Thymus (tissue), 11 donors: ENCODE measurements around the gene MGMT. TPM values are rescaled to one million over a fixed set of nuclear protein-coding genes. Genes with fewer than 3 reads are reported as not detected.

Experiments
- DNase-seq, 9 donors: peaks; one replicate each; pipeline ENCODE4 v3.0.0-alpha.2; 2013; ENCODE audit warnings: low spot score in 9 of 9, low read depth in 6 of 9, missing footprints in 1 of 9
- H3K27ac ChIP-seq, 2 donors: one replicate each; pipeline ENCODE4 v1.5.1; 2013; ENCODE audit warnings: control low read depth in 1 of 2, low read depth in 1 of 2, low read length in 1 of 2, mild to moderate bottlenecking in 1 of 2, moderate library complexity in 1 of 2
- H3K27me3 ChIP-seq, 2 donors: one replicate each; pipeline ENCODE4 v1.5.1; 2013; ENCODE audit warnings: low read length in 1 of 2; ENCODE audit not compliant: control insufficient read depth in 2 of 2, insufficient read depth in 1 of 2
- H3K36me3 ChIP-seq, 2 donors: one replicate each; pipeline ENCODE4 v1.5.1; 2013; ENCODE audit warnings: low read length in 1 of 2, mild to moderate bottlenecking in 1 of 2, moderate library complexity in 1 of 2; ENCODE audit not compliant: control insufficient read depth in 2 of 2, insufficient read depth in 2 of 2
- H3K4me1 ChIP-seq, 2 donors: one replicate each; pipeline ENCODE4 v1.5.1; 2013; ENCODE audit warnings: low read length in 2 of 2; ENCODE audit not compliant: control insufficient read depth in 2 of 2, insufficient read depth in 2 of 2
- H3K4me3 ChIP-seq, 2 donors: one replicate each; pipeline ENCODE4 v1.5.1; 2013; ENCODE audit warnings: low read length in 2 of 2, control low read depth in 1 of 2, mild to moderate bottlenecking in 1 of 2
- H3K9me3 ChIP-seq, 2 donors: one replicate each; pipeline ENCODE4 v1.5.1; 2013; ENCODE audit warnings: low read length in 1 of 2, mild to moderate bottlenecking in 1 of 2; ENCODE audit not compliant: control insufficient read depth in 2 of 2, insufficient read depth in 1 of 2
- WGBS: extraction: QIAGEN DNeasy Blood & Tissue Kit; methylation state at CpG from one replicate; pipeline ENCODE4 v1.1.7; 2013; 5-methylcytosine and 5-hydroxymethylcytosine counted together
- polyA plus RNA-seq: library from polyadenylated mRNA; stranded (reverse); fragments of 200-250 nt; gene quantifications from one replicate; pipeline ENCODE4 v1.2.3, GENCODE V29; 2013
- total RNA-seq: library from RNA; stranded (reverse); fragments of 120-200 nt; gene quantifications from one replicate; pipeline ENCODE4 v1.2.4, GENCODE V29; 2013
- donor health status: healthy.

MGMT gene
- total and polyA plus RNA-seq, 2 donors: 20.9 to 42.4 TPM

DNA sequence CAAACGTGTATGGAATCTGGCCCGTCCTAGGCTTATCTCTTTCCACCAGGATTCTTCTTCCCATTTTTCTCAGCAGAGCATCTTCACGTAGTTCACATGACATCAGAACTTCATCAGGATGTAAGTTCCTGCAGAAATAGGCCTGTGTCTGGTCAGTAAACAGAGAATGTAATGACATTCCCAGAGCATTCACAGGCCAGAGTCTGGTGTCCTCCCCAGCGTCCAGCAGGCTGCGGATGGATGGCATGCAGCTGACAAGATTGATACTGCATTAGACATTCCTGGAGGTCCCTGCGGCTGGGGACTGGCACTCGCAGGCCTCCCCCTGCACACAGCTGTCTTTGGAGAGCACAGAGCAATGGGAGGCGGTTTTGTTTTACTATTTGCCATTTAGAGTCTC, 28.7 kb downstream of the MGMT start:
- Histone ChIP-seq H3K9me3 (peaks cover 0 to 17% of the 10 kb centered on the region in 2 donors), H3K36me3 (peaks cover 0 to 5% of the 10 kb centered on the region in 2 donors), H3K4me1 (peaks cover 0 to 3% of the 10 kb centered on the region in 2 donors), H3K27ac (no peak overlapping the region), H3K4me3 (no peak overlapping the region), H3K27me3 (no peaks in the 10 kb centered on the region)
- no peak for DNase-seq
- WGBS: 93% methylated on average over 8 of the region's 8 CpGs

DNA sequence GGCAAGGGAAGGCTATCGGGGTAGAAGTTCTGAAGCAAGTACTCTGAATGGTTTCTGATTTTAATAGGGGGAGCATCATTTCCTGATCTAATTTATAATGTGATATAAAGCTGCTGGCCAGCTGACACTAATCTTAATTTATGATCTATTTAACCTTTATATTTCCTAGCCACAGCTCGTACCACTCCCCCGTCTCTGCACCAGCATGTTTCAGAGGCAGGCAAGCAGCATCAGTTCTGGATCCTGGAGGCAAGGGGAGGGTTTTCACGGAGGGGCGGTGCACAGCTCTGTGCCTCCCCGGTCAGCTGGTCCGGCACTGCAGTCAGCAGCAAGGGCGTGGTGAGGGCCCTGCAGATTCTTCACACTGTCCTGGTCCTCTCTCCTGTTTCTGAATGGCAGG, 30.0 kb downstream of the MGMT start:
- Histone ChIP-seq H3K36me3 (peaks cover 0 to 5% of the 10 kb centered on the region in 2 donors), H3K4me1 (peaks cover 0 to 9% of the 10 kb centered on the region in 2 donors), H3K27me3 (no peaks in the 10 kb centered on the region), H3K27ac (no peak overlapping the region), H3K4me3 (no peak overlapping the region), H3K9me3 (peaks cover 0 to 15% of the 10 kb centered on the region in 2 donors)
- no peak for DNase-seq
- 98% methylated on average over 8 of the region's 8 CpGs for WGBS

DNA sequence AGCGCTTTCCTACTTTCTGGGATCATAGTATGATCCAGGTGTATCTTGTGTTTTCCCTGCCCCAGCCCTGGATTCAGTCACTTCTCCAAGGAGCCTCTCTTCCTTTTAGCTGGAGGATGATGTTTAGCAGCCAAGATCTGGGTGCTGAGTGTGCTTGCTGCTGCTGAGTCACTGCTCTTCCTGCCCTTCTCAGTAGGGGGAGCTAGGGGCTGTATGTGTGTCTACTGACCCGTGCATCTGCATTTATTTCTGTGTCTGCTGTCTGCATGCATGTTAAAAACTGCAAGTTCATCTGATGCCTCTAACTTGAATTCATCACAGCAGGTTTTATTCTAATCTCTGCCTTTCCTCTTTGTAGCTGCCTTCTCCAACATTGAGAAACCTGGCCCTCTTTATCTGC, 31.6 kb downstream of the MGMT start:
- peaks cover 0 to 9% of the 10 kb centered on the region in 2 donors for H3K4me1 ChIP-seq
- peaks cover 0 to 5% of the 10 kb centered on the region in 2 donors for H3K36me3 ChIP-seq
- no peak overlapping the region for H3K4me3 ChIP-seq
- H3K9me3 ChIP-seq: peaks cover 0 to 9% of the 10 kb centered on the region in 2 donors
- no peak for DNase-seq
- no peaks in the 10 kb centered on the region for H3K27me3 ChIP-seq
- H3K27ac ChIP-seq: peak overlapping the region in 1 of 2 donors; percentile 51
- WGBS: 94% methylated on average over 2 of the region's 2 CpGs

DNA sequence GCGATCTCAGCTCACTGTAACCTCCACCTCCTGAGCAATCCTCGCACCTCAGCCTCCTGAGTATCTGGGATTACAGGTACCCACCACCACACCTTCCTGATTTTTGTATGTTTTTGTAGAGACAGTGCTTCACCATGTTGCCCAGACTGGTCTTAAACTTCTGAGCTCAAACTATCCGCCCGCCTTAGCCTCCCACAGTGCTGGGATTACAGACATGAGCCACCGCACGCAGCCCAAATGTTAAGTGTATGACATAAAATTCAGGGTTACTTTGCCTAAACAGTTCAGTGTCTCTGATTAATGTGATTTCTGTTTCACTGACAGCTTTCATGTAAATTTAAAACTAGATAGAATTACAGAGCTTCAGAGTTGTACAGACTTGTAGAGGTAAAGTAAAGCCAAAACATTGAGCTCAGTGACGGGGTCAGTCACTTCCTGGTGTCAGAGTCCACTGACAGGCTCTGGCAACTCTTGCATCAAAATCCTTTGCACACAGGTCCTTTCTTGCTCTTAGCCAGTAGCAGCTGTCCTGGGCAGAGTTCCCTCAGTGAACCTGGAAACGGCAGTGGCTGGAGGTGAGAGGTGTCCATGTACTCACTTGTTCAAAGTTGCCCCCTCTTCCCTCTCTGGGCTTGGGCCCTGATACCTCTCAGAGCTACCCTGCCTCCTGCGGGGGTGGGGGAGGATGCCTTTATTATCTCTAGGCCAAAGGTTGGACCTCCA, 33.7 kb downstream of the MGMT start:
- H3K36me3 ChIP-seq: peaks cover 0 to 5% of the 10 kb centered on the region in 2 donors
- WGBS: 96% methylated on average over 9 of the region's 9 CpGs

DNA sequence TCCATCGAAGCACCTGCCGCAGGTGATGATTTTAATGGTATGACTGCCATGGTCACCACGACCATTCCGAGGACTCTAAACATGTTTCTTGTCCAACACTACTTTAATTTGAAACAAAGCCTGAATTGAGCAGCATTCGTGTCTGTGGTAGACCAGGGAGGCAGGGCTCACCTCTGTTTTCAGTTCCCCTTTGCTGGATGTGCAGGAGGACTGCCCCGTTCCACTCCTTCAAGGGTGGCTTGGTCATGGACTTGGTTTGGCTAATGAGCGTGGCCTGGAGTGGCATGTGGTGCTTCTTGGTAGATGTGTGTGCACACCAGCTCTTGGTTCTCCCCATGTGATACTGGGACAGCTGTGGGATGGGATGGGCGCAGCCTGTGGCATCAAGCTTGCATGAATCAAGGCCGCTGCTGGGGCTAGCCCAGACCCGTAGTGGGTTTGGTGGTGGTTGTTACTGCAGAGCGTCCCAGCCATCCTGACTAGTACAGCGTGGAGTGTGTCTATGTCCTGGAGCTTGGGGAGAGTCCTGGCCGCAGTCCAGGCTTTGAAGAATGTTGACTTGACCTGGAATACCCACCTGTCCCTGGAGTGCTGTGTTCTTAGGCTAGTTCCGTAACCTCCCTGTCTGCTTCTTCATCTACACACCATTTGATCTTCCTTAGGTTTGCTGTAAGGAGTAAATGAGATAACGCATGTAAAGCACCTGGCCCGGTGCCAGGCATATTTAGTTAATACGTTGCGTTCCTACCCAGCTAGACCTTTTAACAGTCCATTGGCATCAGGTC, 34.8 kb downstream of the MGMT start:
- H3K27me3 ChIP-seq: no peaks in the 10 kb centered on the region

More for the DNA sequence above, 33.7 kb downstream of the MGMT start:
- peaks cover 0 to 10% of the 10 kb centered on the region in 2 donors for H3K9me3 ChIP-seq
- H3K27me3 ChIP-seq: no peaks in the 10 kb centered on the region
- peaks cover 0 to 11% of the 10 kb centered on the region in 2 donors for H3K4me1 ChIP-seq
- peak overlapping the region; percentile 50 to 66 for H3K27ac ChIP-seq
- peak in 2 of 9 donors; percentile 2 to 21 for DNase-seq
- H3K4me3 ChIP-seq: no peak overlapping the region

DNA sequence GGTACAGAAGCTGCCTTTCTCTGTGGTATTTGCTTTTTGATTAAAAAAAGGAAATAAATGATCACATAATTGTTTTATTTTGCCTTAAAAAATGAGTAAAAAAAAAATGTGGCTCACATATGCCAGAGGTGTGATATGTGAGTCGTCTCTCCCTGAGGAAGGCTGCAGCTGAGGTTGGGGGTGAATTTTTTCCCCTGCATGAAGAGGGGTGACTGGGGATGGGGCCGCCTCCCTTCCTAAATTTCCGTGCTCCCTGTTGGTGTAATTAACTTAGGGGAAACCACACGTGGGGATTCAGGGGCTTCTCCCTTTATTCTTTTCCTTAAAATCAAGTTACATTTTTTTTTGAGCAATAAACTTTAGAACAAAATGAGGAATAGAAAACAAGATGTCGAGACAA, 35.4 kb downstream of the MGMT start:
- DNase-seq: no peak
- no peaks in the 10 kb centered on the region for H3K27me3 ChIP-seq
- 92% methylated on average over 5 of the region's 5 CpGs for WGBS
- H3K27ac ChIP-seq: peak overlapping the region in 1 of 2 donors; percentile 73
- H3K4me1 ChIP-seq: peaks cover 0 to 11% of the 10 kb centered on the region in 2 donors
- peaks cover 0 to 24% of the 10 kb centered on the region in 2 donors for H3K9me3 ChIP-seq
- no peak overlapping the region for H3K4me3 ChIP-seq
- H3K36me3 ChIP-seq: peaks cover 0 to 5% of the 10 kb centered on the region in 2 donors

More for the DNA sequence above, 34.8 kb downstream of the MGMT start:
- H3K4me1 ChIP-seq: peaks cover 0 to 11% of the 10 kb centered on the region in 2 donors
- peak in 3 of 9 donors; percentile 5 to 39 (median 13) for DNase-seq
- H3K9me3 ChIP-seq: peaks cover 0 to 18% of the 10 kb centered on the region in 2 donors
- no peak overlapping the region for H3K4me3 ChIP-seq
- 89% methylated on average over 18 of the region's 18 CpGs for WGBS
- peaks cover 0 to 5% of the 10 kb centered on the region in 2 donors for H3K36me3 ChIP-seq
- H3K27ac ChIP-seq: peak overlapping the region in 1 of 2 donors; percentile 73

DNA sequence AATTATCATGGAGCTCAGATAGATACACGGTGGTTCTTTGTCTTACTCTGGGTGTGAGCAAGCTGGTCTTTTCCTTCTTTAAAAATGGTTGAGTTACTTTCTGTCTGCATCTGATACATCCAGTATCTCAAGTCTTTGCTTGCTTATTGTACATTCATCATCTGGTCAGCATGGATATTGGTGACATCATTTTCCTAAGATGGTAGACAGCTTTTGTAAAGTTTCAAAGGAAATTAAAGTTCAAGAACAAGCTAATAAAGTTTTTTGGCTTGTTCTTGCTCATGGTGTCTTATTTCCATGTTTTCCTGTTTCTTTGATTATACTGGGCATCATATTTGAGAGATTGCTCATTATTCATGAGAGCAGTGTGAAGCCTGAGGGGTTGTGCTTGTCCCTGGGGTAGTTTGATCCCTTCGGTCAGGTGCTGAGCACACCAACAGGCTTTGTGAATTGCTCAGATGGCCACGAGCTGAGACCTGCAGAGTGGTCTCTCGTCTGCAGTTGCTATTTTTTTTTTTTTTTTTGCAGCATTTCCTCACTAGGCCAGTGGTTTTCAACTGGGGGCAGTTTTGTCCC, 38.5 kb downstream of the MGMT start:
- H3K4me1 ChIP-seq: peaks cover 0 to 9% of the 10 kb centered on the region in 2 donors
- DNase-seq: no peak
- WGBS: 45% methylated on average over 4 of the region's 4 CpGs
- H3K9me3 ChIP-seq: peaks cover 3 to 30% of the 10 kb centered on the region in 2 donors
- no peaks in the 10 kb centered on the region for H3K27me3 ChIP-seq
- no peak overlapping the region for H3K27ac ChIP-seq
- no peak overlapping the region for H3K4me3 ChIP-seq
- no peaks in the 10 kb centered on the region for H3K36me3 ChIP-seq

DNA sequence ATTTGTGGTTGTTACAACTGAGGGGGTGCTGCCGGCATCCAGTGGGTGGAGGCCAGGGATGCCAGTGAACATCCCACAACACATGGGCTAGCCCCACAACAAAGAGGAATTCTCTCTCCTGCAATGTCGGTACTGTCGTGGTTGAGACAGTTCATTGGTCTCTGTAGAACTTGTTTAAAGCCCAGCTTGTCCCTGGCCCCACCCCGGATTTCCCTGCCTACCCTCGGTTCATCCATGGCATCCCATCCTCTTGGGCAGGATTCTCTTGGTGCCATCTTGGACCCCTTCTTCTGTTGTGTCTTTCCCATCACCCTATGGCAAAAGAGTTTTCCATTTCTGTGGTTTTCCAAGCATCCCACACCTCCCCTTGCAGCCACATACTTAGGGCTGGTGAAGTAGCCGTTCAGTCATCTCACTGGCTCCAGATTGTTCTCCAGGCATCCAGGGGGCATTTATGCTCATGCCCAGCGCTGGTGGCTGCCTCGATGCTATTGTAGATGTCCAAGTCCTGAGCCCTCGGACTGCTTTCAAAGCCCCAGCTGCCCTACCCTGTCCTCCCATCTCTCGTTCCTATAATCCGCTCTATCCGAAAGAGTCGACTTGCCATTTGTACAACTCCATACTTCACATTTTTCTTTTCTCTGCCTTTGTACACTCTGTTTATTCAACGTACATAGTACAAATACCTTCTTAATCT, 39.2 kb downstream of the MGMT start:
- H3K4me1 ChIP-seq: peaks cover 0 to 9% of the 10 kb centered on the region in 2 donors
- H3K36me3 ChIP-seq: no peaks in the 10 kb centered on the region
- no peak for DNase-seq
- 85% methylated on average over 14 of the region's 14 CpGs for WGBS
- no peaks in the 10 kb centered on the region for H3K27me3 ChIP-seq
- H3K27ac ChIP-seq: peak overlapping the region in 1 of 2 donors; percentile 8
- H3K9me3 ChIP-seq: peaks cover 3 to 30% of the 10 kb centered on the region in 2 donors
- no peak overlapping the region for H3K4me3 ChIP-seq
